Neural cell (in vitro differentiated cells): ENCODE measurements around the gene CLOCK. TPM values are rescaled to one million over a fixed set of nuclear protein-coding genes. Genes with fewer than 3 reads are reported as not detected.

Experiments
- H2AFZ ChIP-seq: fragments of 200-600, 300-800 bp; sonication (generic), shearing (Covaris generic); 2 replicates; pipeline ENCODE4 v1.6.0; 2014; ENCODE audit warnings: low read depth, mild to moderate bottlenecking, antibody characterized with exemption, low read length, moderate library complexity
- H3F3A ChIP-seq: fragments of 200-600 bp; shearing (Covaris generic); 2 replicates; pipeline ENCODE4 v1.6.1; 2016; ENCODE audit warnings: mild to moderate bottlenecking, moderate library complexity, mixed read lengths, antibody characterized with exemption, low read length; ENCODE audit not compliant: insufficient read depth, poor library complexity, severe bottlenecking
- H3K27ac ChIP-seq: fragments of 200-600, 300-800 bp; sonication (generic), shearing (Covaris generic); 2 replicates; pipeline ENCODE4 v1.5.1; 2014; ENCODE audit warnings: mild to moderate bottlenecking, low read length, moderate library complexity
- H3K27me3 ChIP-seq: fragments of 300-800, 200-600 bp; sonication (generic), shearing (Covaris generic); 2 replicates; pipeline ENCODE4 v1.6.0; 2014; ENCODE audit warnings: mild to moderate bottlenecking, low read depth, low read length, moderate library complexity; ENCODE audit not compliant: insufficient read depth
- H3K36me3 ChIP-seq: fragments of 300-800, 200-600 bp; sonication (generic), shearing (Covaris generic); 2 replicates; pipeline ENCODE4 v1.5.1; 2014; ENCODE audit warnings: mild to moderate bottlenecking, antibody characterized with exemption, low read length, moderate library complexity; ENCODE audit not compliant: insufficient read depth
- H3K4me2 ChIP-seq: fragments of 300-800, 200-600 bp; sonication (generic), shearing (Covaris generic); 2 replicates; pipeline ENCODE4 v1.6.0; 2014; ENCODE audit warnings: mild to moderate bottlenecking, low read length
- H3K4me3 ChIP-seq: fragments of 300-800, 200-600 bp; sonication (generic), shearing (Covaris generic); 2 replicates; pipeline ENCODE4 v1.5.1; 2014; ENCODE audit warnings: mild to moderate bottlenecking, low read length, moderate library complexity
- H3K79me2 ChIP-seq: fragments of 200-600 bp; shearing (Covaris generic); replicated peaks from 2 replicates; pipeline ENCODE4 v1.6.0; 2014; ENCODE audit warnings: mild to moderate bottlenecking, low read length, moderate library complexity; ENCODE audit not compliant: insufficient read depth
- H3K9ac ChIP-seq: fragments of 300-800, 200-600 bp; sonication (generic), shearing (Covaris generic); 2 replicates; pipeline ENCODE4 v1.6.1; 2016; ENCODE audit warnings: mild to moderate bottlenecking, low read length, mixed read lengths
- H3K9me2 ChIP-seq: fragments of 200-600 bp; shearing (Covaris generic); 2 replicates; pipeline ENCODE4 v1.6.1; 2016; ENCODE audit warnings: mild to moderate bottlenecking, low read length, mixed read lengths; ENCODE audit not compliant: insufficient read depth
- H3K9me3 ChIP-seq: fragments of 200-600, 300-800 bp; sonication (generic), shearing (Covaris generic); 2 replicates; pipeline ENCODE4 v1.6.1; 2016; ENCODE audit warnings: mild to moderate bottlenecking, mixed run types, low read length, moderate library complexity, mixed read lengths
- H4K20me1 ChIP-seq: fragments of 200-600 bp; shearing (Covaris generic); 2 replicates; pipeline ENCODE4 v1.6.1; 2016; ENCODE audit warnings: mild to moderate bottlenecking, mixed run types; ENCODE audit not compliant: insufficient read depth
- EP300 ChIP-seq: fragments of 450-650 bp; conservative IDR thresholded peaks from 2 replicates; pipeline ENCODE4 v1.6.1; 2014; ENCODE audit warnings: antibody characterized with exemption, mild to moderate bottlenecking, moderate library complexity; ENCODE audit not compliant: poor library complexity, severe bottlenecking
- EZH2 ChIP-seq: fragments of 200-600, 300-800 bp; shearing (Covaris generic), sonication (generic); IDR thresholded peaks from 2 replicates; pipeline ENCODE4 v1.6.1; 2014; ENCODE audit warnings: antibody characterized with exemption, low read length, borderline replicate concordance, mild to moderate bottlenecking; ENCODE audit not compliant: insufficient read depth, poor library complexity, severe bottlenecking
- MXI1 ChIP-seq: fragments of 450-650 bp; conservative IDR thresholded peaks from 2 replicates; pipeline ENCODE4 v1.6.1; 2014; ENCODE audit warnings: antibody characterized with exemption, mild to moderate bottlenecking; ENCODE audit not compliant: poor library complexity, severe bottlenecking
- POLR2AphosphoS5 ChIP-seq: IDR thresholded peaks from 2 replicates; pipeline ENCODE4 v1.6.1; 2012
- RAD21 ChIP-seq: fragments of 450-650 bp; conservative IDR thresholded peaks from 2 replicates; pipeline ENCODE4 v1.6.1; 2014; ENCODE audit warnings: antibody characterized with exemption, mild to moderate bottlenecking, moderate library complexity
- SMC3 ChIP-seq: fragments of 450-650 bp; conservative IDR thresholded peaks from 2 replicates; pipeline ENCODE4 v1.6.1; 2014; ENCODE audit warnings: antibody characterized with exemption, mild to moderate bottlenecking, moderate library complexity; ENCODE audit not compliant: poor library complexity
- TAF1 ChIP-seq: IDR thresholded peaks from 2 replicates; pipeline ENCODE4 v1.6.1; 2012; ENCODE audit warnings: low read depth
- polyA plus RNA-seq: library from polyadenylated mRNA; depleted of rRNA; stranded (reverse); fragments of >200 nt; gene quantifications from 2 replicates; pipeline ENCODE4 v1.2.3, GENCODE V29; 2014
- TF ChIP-seq, protein P1 (sequence below): fragments of 450-650 bp; IDR thresholded peaks from 2 replicates; pipeline ENCODE4 v1.5.1; 2014; ENCODE audit warnings: antibody characterized with exemption, mild to moderate bottlenecking, moderate library complexity; ENCODE audit not compliant: poor library complexity, severe bottlenecking
- TF ChIP-seq, protein P2 (sequence below): IDR thresholded peaks from 2 replicates; pipeline ENCODE4 v1.6.1; 2012; ENCODE audit warnings: borderline replicate concordance

Gene CLOCK
- polyA plus RNA-seq, 1 donor from 2014 or later: 8.7 TPM

GRCh38 chr4:55445921-55446577, 100.7 kb downstream of the CLOCK start:
- Histone ChIP-seq H3K79me2 (no peaks in the 10 kb centered on the region), H3K9me2 (no peaks in the 10 kb centered on the region), H3K27ac (no peak overlapping the region), H3K9me3 (no peaks in the 10 kb centered on the region), H3K4me2 (no peak overlapping the region), H3K4me3 (no peak overlapping the region), H3K9ac (no peak overlapping the region), H2AFZ (no peak overlapping the region), H3F3A (no peaks in the 10 kb centered on the region), H4K20me1 (no peaks in the 10 kb centered on the region), H3K27me3 (no peaks in the 10 kb centered on the region), H3K36me3 (peaks cover 10% of the 10 kb centered on the region)
- TF ChIP-seq, protein P1, sequence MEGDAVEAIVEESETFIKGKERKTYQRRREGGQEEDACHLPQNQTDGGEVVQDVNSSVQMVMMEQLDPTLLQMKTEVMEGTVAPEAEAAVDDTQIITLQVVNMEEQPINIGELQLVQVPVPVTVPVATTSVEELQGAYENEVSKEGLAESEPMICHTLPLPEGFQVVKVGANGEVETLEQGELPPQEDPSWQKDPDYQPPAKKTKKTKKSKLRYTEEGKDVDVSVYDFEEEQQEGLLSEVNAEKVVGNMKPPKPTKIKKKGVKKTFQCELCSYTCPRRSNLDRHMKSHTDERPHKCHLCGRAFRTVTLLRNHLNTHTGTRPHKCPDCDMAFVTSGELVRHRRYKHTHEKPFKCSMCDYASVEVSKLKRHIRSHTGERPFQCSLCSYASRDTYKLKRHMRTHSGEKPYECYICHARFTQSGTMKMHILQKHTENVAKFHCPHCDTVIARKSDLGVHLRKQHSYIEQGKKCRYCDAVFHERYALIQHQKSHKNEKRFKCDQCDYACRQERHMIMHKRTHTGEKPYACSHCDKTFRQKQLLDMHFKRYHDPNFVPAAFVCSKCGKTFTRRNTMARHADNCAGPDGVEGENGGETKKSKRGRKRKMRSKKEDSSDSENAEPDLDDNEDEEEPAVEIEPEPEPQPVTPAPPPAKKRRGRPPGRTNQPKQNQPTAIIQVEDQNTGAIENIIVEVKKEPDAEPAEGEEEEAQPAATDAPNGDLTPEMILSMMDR: no peak
- TF ChIP-seq EP300: no peak
- TF ChIP-seq, protein P2, sequence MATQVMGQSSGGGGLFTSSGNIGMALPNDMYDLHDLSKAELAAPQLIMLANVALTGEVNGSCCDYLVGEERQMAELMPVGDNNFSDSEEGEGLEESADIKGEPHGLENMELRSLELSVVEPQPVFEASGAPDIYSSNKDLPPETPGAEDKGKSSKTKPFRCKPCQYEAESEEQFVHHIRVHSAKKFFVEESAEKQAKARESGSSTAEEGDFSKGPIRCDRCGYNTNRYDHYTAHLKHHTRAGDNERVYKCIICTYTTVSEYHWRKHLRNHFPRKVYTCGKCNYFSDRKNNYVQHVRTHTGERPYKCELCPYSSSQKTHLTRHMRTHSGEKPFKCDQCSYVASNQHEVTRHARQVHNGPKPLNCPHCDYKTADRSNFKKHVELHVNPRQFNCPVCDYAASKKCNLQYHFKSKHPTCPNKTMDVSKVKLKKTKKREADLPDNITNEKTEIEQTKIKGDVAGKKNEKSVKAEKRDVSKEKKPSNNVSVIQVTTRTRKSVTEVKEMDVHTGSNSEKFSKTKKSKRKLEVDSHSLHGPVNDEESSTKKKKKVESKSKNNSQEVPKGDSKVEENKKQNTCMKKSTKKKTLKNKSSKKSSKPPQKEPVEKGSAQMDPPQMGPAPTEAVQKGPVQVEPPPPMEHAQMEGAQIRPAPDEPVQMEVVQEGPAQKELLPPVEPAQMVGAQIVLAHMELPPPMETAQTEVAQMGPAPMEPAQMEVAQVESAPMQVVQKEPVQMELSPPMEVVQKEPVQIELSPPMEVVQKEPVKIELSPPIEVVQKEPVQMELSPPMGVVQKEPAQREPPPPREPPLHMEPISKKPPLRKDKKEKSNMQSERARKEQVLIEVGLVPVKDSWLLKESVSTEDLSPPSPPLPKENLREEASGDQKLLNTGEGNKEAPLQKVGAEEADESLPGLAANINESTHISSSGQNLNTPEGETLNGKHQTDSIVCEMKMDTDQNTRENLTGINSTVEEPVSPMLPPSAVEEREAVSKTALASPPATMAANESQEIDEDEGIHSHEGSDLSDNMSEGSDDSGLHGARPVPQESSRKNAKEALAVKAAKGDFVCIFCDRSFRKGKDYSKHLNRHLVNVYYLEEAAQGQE: no peak
- TF ChIP-seq POLR2AphosphoS5: no peak
- no peak for TF ChIP-seq TAF1
- no peak for TF ChIP-seq EZH2
- TF ChIP-seq SMC3: no peak
- TF ChIP-seq RAD21: no peak
- no peak for TF ChIP-seq MXI1

GRCh38 chr4:55444827-55445226, 101.9 kb downstream of the CLOCK start:
- Histone ChIP-seq H3K9ac (no peak overlapping the region), H3F3A (no peaks in the 10 kb centered on the region), H3K9me2 (no peaks in the 10 kb centered on the region), H2AFZ (no peak overlapping the region), H4K20me1 (no peaks in the 10 kb centered on the region), H3K4me3 (no peak overlapping the region), H3K9me3 (no peaks in the 10 kb centered on the region), H3K79me2 (no peaks in the 10 kb centered on the region), H3K36me3 (peaks cover 15% of the 10 kb centered on the region), H3K27me3 (no peaks in the 10 kb centered on the region), H3K27ac (no peak overlapping the region), H3K4me2 (no peak overlapping the region)
- TF ChIP-seq SMC3 (no peak), EP300 (no peak), EZH2 (no peak), TAF1 (no peak), POLR2AphosphoS5 (no peak), RAD21 (peak; percentile 32), MXI1 (no peak)
- TF ChIP-seq, protein P1: peak; percentile 36
- TF ChIP-seq, protein P2: no peak
